K562 (cell line): ENCODE results near the gene TPGS1. TPM values are rescaled to one million over a fixed set of nuclear protein-coding genes. Genes with fewer than 3 reads are reported as not detected.

Experiments
- ATAC-seq: fragments of 200-7000 bp; cut with Tn5 transposase; 3 replicates; pipeline ENCODE4 v1.9.1; 2020; ENCODE audit warnings: moderate library complexity
- BruUV-seq: library from RNA; stranded (reverse); fragments of 400-500 nt; replicated peaks from 2 replicates; lab custom pipeline; 2021; lab: Mats Ljungman, UMichigan
- CTCF ChIA-PET: fragments of 300-600 bp; formaldehyde crosslinking; extraction: SDS; loops from one replicate; lab custom pipeline; 2021; ENCODE audit warnings: low intra/inter-chr PET ratio; lab: Yijun Ruan, JAX
- POLR2A ChIA-PET: fragments of 300-600, 350-650 bp; sonication (Branson Sonifier 250); formaldehyde crosslinking; extraction: SDS; loops from one replicate; lab custom pipeline; 2021; ENCODE audit warnings: antibody characterized with exemption, inconsistent platforms; lab: Yijun Ruan, JAX
- DNase-seq, 4 experiments: peaks; one replicate each; pipeline versions ENCODE4 v3.0.0 to v3.0.0-alpha.2; 2011 to 2018; ENCODE audit warnings: low spot score in 3 of 4, mixed read lengths in 3 of 4; ENCODE audit errors: extremely low read depth in 1 of 4
- FAIRE-seq: peaks from 2 replicates; lab custom pipeline; 2011; peaks lifted over from hg19 to GRCh38; lab: Jason Lieb, UNC
- H2AFZ ChIP-seq: 2 replicates; pipeline ENCODE4 v1.6.0; 2011; ENCODE audit warnings: low read depth, low read length, control low read depth, inconsistent platforms
- H3K27ac ChIP-seq: fragments of 200-600 bp; 3 replicates; pipeline ENCODE4 v1.8.0; 2011; ENCODE audit warnings: low read depth, mild to moderate bottlenecking, control low read depth, inconsistent platforms, low read length, moderate library complexity, mixed read lengths; ENCODE audit errors: extremely low read depth
- H3K27me3 ChIP-seq, 2 experiments: fragments of 300-600 bp in 1 of 2; 2 replicates in 1 of 2; 3 replicates in 1 of 2; pipeline versions ENCODE4 v1.6.0 to v1.8.0; 2011; ENCODE audit warnings: inconsistent platforms in 2 of 2, low read length in 2 of 2, mild to moderate bottlenecking in 1 of 2, mixed read lengths in 1 of 2, moderate library complexity in 1 of 2; ENCODE audit not compliant: control insufficient read depth in 2 of 2, insufficient read depth in 2 of 2
- H3K36me3 ChIP-seq: fragments of 300-600 bp; 3 replicates; pipeline ENCODE4 v1.8.0; 2011; ENCODE audit warnings: mild to moderate bottlenecking, low read length, inconsistent platforms; ENCODE audit not compliant: control insufficient read depth, insufficient read depth
- H3K4me1 ChIP-seq, 2 experiments: fragments of 200-600 bp in 1 of 2; replicated peaks in 1 of 2; 2 replicates in 1 of 2; 3 replicates in 1 of 2; pipeline versions ENCODE4 v1.5.1 to v1.8.0; 2011; ENCODE audit warnings: inconsistent platforms in 2 of 2, low read length in 2 of 2, mild to moderate bottlenecking in 1 of 2, mixed read lengths in 1 of 2, moderate library complexity in 1 of 2; ENCODE audit not compliant: control insufficient read depth in 2 of 2, insufficient read depth in 2 of 2
- H3K4me2 ChIP-seq: 2 replicates; pipeline ENCODE4 v1.6.1; 2011; ENCODE audit warnings: low read length, control low read depth, inconsistent platforms, mixed read lengths; ENCODE audit not compliant: insufficient read depth
- H3K4me3 ChIP-seq: fragments of 200-600 bp; sonication (generic), shearing (Covaris generic); 2 replicates; pipeline ENCODE4 v1.5.1; 2016; ENCODE audit warnings: control low read depth, inconsistent platforms
- H3K79me2 ChIP-seq: fragments of 200-600 bp; 3 replicates; pipeline ENCODE4 v1.8.0; 2011; ENCODE audit warnings: low read length, inconsistent platforms; ENCODE audit not compliant: control insufficient read depth, insufficient read depth
- H3K9ac ChIP-seq, 2 experiments: 2 replicates each; pipeline versions ENCODE4 v1.6.0 to v1.6.1; 2011; ENCODE audit warnings: low read depth in 2 of 2, low read length in 2 of 2, control low read depth in 1 of 2, inconsistent platforms in 1 of 2, mild to moderate bottlenecking in 1 of 2, mixed read lengths in 1 of 2; ENCODE audit not compliant: insufficient read depth in 1 of 2
- H3K9me1 ChIP-seq: one replicate; pipeline ENCODE4 v1.6.0; 2011; ENCODE audit warnings: inconsistent platforms, mild to moderate bottlenecking, low read length, moderate library complexity; ENCODE audit not compliant: control insufficient read depth, insufficient read depth
- H3K9me3 ChIP-seq: replicated peaks from 2 replicates; pipeline ENCODE4 v1.5.1; 2011; ENCODE audit warnings: low read depth, low read length, inconsistent platforms; ENCODE audit not compliant: control insufficient read depth, insufficient read depth
- H4K20me1 ChIP-seq: replicated peaks from 2 replicates; pipeline ENCODE4 v1.6.1; 2011; ENCODE audit warnings: low read length, inconsistent platforms, mixed read lengths; ENCODE audit not compliant: control insufficient read depth, insufficient read depth
- ARNT ChIP-seq, 2 experiments: fragments of 450-650 bp; IDR thresholded peaks; 2 replicates each; pipeline ENCODE4 v1.6.1; 2016; ENCODE audit warnings: mild to moderate bottlenecking in 1 of 2
- JUN ChIP-seq, 2 experiments: sonication (generic) in 1 of 2; formaldehyde crosslinking in 1 of 2; IDR thresholded peaks; 2 replicates each; pipeline versions ENCODE4 v1.6.1 to v1.8.0; 2012 to 2022; ENCODE audit warnings: borderline replicate concordance in 2 of 2, mild to moderate bottlenecking in 2 of 2, improper control_type of control experiment in 1 of 2, low read depth in 1 of 2, low read length in 1 of 2, missing genetic modification reagents in 1 of 2
- MEF2D ChIP-seq: conservative IDR thresholded peaks from 2 replicates; pipeline ENCODE4 v1.6.1; 2016; ENCODE audit warnings: low read depth, missing genetic modification characterization, missing compliant biosample characterization
- PHB2 ChIP-seq: fragments of 450-650 bp; IDR thresholded peaks from 2 replicates; pipeline ENCODE4 v1.6.1; 2017; ENCODE audit warnings: low read depth
- PML ChIP-seq: IDR thresholded peaks from 2 replicates; pipeline ENCODE4 v1.6.1; 2012; ENCODE audit warnings: low read length, inconsistent platforms
- POLR2AphosphoS2 ChIP-seq: IDR thresholded peaks from 2 replicates; pipeline ENCODE4 v1.6.1; 2012; ENCODE audit warnings: low read length, improper control_type of control experiment
- RBM15 ChIP-seq: fragments of 200-400 bp; formaldehyde crosslinking; IDR thresholded peaks from 2 replicates; pipeline ENCODE4 v1.6.1; 2018; ENCODE audit warnings: mild to moderate bottlenecking, low read length, moderate library complexity; ENCODE audit not compliant: insufficient read depth
- RBM39 ChIP-seq: fragments of 200-400 bp; formaldehyde crosslinking; optimal IDR thresholded peaks from 2 replicates; pipeline ENCODE3; 2018; ENCODE audit warnings: low read depth, low read length
- SETDB1 ChIP-seq: IDR thresholded peaks from one replicate; pipeline ENCODE4 v1.6.1; 2012; ENCODE audit warnings: low read length, control low read depth, inconsistent platforms
- SMC3 ChIP-seq: conservative IDR thresholded peaks from 2 replicates; pipeline ENCODE4 v1.6.1; 2011; ENCODE audit warnings: low read depth, low read length, improper control_type of control experiment; ENCODE audit not compliant: insufficient read depth
- ZBTB1 ChIP-seq: sonication (generic); formaldehyde crosslinking; IDR thresholded peaks from 2 replicates; pipeline ENCODE4 v1.8.1; 2023; ENCODE audit warnings: missing genetic modification reagents, low read depth, mild to moderate bottlenecking, borderline replicate concordance
- ZNF12 ChIP-seq: sonication (generic); formaldehyde crosslinking; IDR thresholded peaks from 2 replicates; pipeline ENCODE4 v1.4.0; 2020; ENCODE audit warnings: mild to moderate bottlenecking, missing genetic modification reagents
- ZNF224 ChIP-seq: sonication (generic); formaldehyde crosslinking; IDR thresholded peaks from 2 replicates; pipeline ENCODE4 v1.8.0; 2022; ENCODE audit warnings: mild to moderate bottlenecking, missing genetic modification reagents
- ZNF431 ChIP-seq: sonication (generic); formaldehyde crosslinking; IDR thresholded peaks from 2 replicates; pipeline ENCODE4 v1.8.0; 2022; ENCODE audit warnings: mild to moderate bottlenecking, missing genetic modification reagents
- ZNF707 ChIP-seq: fragments of 250-450 bp; sonication (Bioruptor Pico); conservative IDR thresholded peaks from 2 replicates; pipeline ENCODE4 v1.8.0; 2022; ENCODE audit warnings: inconsistent platforms, mild to moderate bottlenecking, moderate library complexity
- WGBS: fragments of 100-300 bp; shearing (Covaris generic); methylation state at CpG from one replicate; pipeline ENCODE4 v1.1.6; 2016; ENCODE audit warnings: low coverage, mixed read lengths; ENCODE audit not compliant: insufficient coverage; ENCODE audit errors: missing lambda C conversion rate; 5-methylcytosine and 5-hydroxymethylcytosine counted together
- in situ Hi-C: fragments of 300-500 bp; cut with MboI; formaldehyde crosslinking; loops from 4 replicates; pipeline ENCODE4 v1.15.0; 2018; ENCODE audit warnings: inconsistent platforms, mixed read lengths
- intact Hi-C: fragments of 100-400 bp; cut with micrococcal nuclease; formaldehyde crosslinking; loops from 2 replicates; pipeline ENCODE4 v1.14.2; 2022
- polyA plus RNA-seq, 8 experiments: library from polyadenylated mRNA; depleted of rRNA in 4 of 8; stranded (reverse) in 5 of 8; unstranded in 3 of 8; fragments of >200 nt; fragmentation: Nextera tagmentation in 2 of 8; fragmentation: Illumina TruSeq in 1 of 8; extraction: Ambion mirVana in 2 of 8; extraction: Trizol in 1 of 8; gene quantifications; 2 replicates each; pipeline versions ENCODE4 v1.2.1 to v1.2.3, GENCODE V29; 2011 to 2014; ENCODE audit warnings: inconsistent platforms in 1 of 8, missing spikeins in 1 of 8
- total RNA-seq, 7 experiments: library from RNA; depleted of rRNA in 6 of 7; stranded (reverse); fragments of >200 nt in 6 of 7; fragmentation: Illumina TruSeq in 2 of 7; extraction: Trizol in 2 of 7; gene quantifications; 2 replicates each; pipeline versions ENCODE4 v1.2.1 to v1.2.3, GENCODE V29; 2011 to 2021; ENCODE audit warnings: low replicate concordance in 1 of 7
- TF ChIP-seq, protein P1 (sequence below): sonication (generic); formaldehyde crosslinking; IDR thresholded peaks from 2 replicates; pipeline ENCODE4 v1.8.0; 2022; ENCODE audit warnings: mild to moderate bottlenecking, missing genetic modification reagents

Gene TPGS1
- total and polyA plus RNA-seq, 9 of the 15 experiments (the other 6 are each of a cell fraction or from before 2014, with no cell fraction given): 0.30 to 31.6 (median 1.2) TPM; not detected in 2

DNA sequence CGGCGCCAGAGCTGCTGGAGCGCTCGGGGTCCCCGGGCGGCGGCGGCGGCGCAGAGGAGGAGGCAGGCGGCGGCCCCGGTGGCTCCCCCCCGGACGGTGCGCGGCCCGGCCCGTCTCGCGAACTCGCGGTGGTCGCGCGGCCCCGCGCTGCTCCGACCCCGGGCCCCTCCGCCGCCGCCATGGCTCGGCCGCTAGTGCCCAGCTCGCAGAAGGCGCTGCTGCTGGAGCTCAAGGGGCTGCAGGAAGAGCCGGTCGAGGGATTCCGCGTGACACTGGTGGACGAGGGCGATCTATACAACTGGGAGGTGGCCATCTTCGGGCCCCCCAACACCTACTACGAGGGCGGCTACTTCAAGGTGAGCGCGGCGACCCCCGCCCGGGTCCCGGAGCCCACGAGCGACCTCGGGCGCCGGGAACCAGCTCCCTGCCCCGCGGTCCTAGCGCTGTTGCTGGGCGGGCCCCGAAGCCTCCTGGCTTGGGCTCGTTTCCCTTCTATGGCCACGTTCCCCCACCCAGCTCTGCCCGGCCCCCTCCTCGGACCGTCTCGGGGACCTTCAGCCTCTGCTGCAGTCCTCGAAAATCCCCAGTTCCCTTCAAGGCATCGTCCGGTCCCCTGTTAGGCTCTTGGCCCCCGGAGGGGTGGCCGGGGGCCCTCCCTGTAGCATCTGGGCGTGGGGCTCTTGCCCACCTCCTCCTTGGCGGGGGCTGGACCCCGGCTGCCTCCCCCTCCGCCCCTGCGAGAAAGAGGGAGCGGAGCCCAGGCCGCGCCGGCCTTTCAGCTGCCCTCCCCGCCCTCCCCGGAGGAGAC is 24.7 kb downstream of the TPGS1 start, which contains the start of gene CDC34 (continued):
- TF ChIP-seq ZNF431 (CRISPR knock-in tag) (no peak), SETDB1 (no peak), ZNF707 (CRISPR knock-in tag) (no peak), POLR2AphosphoS2 (no peak), RBM15 (no peak)
- TF ChIP-seq, all 486 proteins: peak for 23

DNA sequence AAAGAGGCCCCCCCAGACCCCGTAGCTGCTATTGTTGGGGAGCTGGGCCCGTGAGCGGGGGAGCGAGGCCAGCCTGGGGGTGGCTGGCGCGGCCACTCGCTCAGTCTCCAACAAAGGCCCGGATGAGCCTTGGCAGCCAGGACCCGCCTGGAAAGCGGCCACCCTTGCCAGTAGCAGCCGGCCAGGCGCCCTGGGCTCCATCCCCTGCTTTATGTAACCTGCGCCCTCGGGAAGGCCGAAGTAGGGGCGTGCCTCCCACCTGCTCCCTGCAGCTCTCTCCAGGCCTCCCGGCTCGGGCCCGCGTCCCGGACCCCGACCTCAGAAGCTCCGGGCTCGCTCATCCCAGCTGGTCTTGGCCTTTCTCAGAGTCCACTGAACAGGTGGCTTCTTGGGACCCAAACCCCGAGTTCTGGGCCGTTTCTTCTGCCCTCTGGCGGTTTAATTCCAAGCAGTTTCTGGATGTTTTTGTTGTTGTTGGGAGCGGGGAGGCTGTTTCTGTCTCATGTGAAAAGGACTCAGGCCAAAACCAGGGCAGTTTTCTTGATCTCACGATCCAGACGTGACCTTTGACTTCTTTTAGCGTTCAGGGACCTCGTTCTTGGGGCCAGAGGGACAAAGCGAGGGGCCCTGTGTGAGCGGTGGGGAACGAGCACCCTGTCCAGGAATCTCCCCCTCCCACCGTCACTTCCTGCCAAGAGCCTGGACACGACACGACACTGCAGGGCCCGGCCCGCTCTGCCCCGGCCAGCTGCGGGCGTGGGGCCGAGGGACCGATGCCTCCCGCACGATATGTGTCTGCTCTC is 25.5 kb downstream of the TPGS1 start:
- peak; percentile 66 for ATAC-seq
- no TSS peak for BruUV-seq
- POLR2A ChIA-PET: interaction anchor here (0.6 to 2.8 kb wide), 16 partner anchors 8 to 373 kb away, joined by 3 to 12 read pairs (median 6); partner anchors contain the start of gene BSG
- Histone ChIP-seq H4K20me1 (peaks cover 16% of the 10 kb centered on the region), H3K4me1 (peaks cover 9 to 85% of the 10 kb centered on the region in 2 experiments; a peak in 4 of 5 replicates), H3K9me1 (peaks cover 6% of the 10 kb centered on the region), H3K27ac (peak overlapping the region; percentile 87), H3K4me2 (peak overlapping the region; percentile 86), H3K36me3 (peaks cover 41% of the 10 kb centered on the region; the same call in 1 of the 3 replicates), H2AFZ (no peak overlapping the region; the same call in 1 of the 2 replicates), H3K9me3 (peaks cover 4% of the 10 kb centered on the region), H3K9ac (peak overlapping the region; percentile 83 to 99), H3K79me2 (peaks cover 49% of the 10 kb centered on the region), H3K4me3 (peak overlapping the region; percentile 97), H3K27me3 (no peaks in the 10 kb centered on the region)
- peak; percentile 93 for FAIRE-seq
- CTCF ChIA-PET: no interaction called here
- WGBS: under 1% methylated on average over 43 of the region's 47 CpGs
- intact Hi-C loops (loop anchor here (10.0 kb wide), 1 partner anchor 52 kb away; the partner anchor contains the start of gene HCN2), in situ Hi-C loops (no loop called here)
- DNase-seq: peak in 3 of 4 experiments; percentile 50 to 90 (median 72)
- TF ChIP-seq SMC3 (peak; percentile 41; the same call in 1 of the 2 replicates), PHB2 (no peak), MEF2D (no peak), JUN (IDR thresholded peaks at IDR 0.05; ENCODE audit: borderline replicate concordance, low read depth, low read length) (no peak), JUN (CRISPR knock-in tag; IDR thresholded peaks at IDR 0.05; ENCODE audit: borderline replicate concordance) (no peak), RBM39 (no peak), ZBTB1 (CRISPR knock-in tag) (no peak), ARNT (IDR thresholded peaks at IDR 0.05) (peak in 1 of 2 experiments; percentile 43; a peak in 1 of 4 replicates), ZNF224 (no peak), ZNF12 (CRISPR knock-in tag) (no peak), PML (no peak)
- TF ChIP-seq, protein P1, sequence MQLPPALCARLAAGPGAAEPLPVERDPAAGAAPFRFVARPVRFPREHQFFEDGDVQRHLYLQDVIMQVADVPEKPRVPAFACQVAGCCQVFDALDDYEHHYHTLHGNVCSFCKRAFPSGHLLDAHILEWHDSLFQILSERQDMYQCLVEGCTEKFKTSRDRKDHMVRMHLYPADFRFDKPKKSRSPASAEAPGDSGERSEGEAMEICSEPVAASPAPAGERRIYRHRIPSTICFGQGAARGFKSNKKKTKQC (CRISPR knock-in tag): no peak; the same call in 1 of the 2 replicates
